GM21723 (cell line): ENCODE data around the gene TRIM25.
A peak's percentile ranks its signal among the peaks of the same experiment; 100 is the strongest.
"Not testable (repeated sequence)": the region's sequence is repeated elsewhere in the genome, so short reads cannot be mapped to it uniquely, and the experiment has no call there.

Experiments used
- ATAC-seq: cut with Tn5 transposase; IDR thresholded peaks from one replicate; pipeline ENCODE4 v1.9.1; 2021; ENCODE audit warnings: mild to moderate bottlenecking, moderate library complexity; ENCODE audit not compliant: unreplicated experiment

The TRIM25 gene, protein sequence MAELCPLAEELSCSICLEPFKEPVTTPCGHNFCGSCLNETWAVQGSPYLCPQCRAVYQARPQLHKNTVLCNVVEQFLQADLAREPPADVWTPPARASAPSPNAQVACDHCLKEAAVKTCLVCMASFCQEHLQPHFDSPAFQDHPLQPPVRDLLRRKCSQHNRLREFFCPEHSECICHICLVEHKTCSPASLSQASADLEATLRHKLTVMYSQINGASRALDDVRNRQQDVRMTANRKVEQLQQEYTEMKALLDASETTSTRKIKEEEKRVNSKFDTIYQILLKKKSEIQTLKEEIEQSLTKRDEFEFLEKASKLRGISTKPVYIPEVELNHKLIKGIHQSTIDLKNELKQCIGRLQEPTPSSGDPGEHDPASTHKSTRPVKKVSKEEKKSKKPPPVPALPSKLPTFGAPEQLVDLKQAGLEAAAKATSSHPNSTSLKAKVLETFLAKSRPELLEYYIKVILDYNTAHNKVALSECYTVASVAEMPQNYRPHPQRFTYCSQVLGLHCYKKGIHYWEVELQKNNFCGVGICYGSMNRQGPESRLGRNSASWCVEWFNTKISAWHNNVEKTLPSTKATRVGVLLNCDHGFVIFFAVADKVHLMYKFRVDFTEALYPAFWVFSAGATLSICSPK

DNA sequence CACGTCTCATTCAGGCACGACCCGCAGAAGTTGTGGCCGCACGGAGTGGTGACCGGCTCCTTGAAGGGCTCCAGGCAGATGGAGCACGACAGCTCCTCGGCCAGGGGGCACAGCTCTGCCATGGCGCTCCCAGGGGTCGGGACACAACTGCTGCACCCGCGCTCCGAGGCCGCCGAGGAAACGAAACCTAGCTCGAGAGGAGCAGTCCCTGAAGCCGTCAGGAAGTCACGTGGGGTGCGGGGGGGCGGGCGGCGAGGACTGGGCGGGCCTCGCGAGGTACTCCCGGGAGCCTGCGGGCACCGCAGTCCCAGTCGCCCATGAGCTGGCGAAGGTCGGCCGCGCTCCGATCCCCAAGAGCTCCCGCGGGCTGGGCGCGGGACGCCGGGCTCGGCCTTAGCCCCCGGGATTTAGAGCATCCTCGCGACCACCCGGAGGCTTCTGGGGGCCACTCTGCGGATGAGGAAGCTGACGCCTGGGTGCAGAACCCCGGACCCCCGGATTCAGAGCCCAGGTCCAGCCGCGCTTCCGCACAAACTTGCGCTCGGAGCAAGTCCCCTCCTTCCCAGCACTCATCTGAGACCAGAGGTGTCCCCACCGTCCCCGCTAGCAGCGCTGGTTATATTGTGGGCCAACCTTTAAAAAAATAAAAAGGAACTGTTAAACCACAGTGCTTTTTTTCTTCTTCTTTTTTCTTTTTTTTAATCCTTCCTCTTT lies at the start of gene TRIM25:
Gene TRIM25, minus strand, starts transcription at position 183 of the 714 bp plus-strand sequence. Its CDS starts 61 bp downstream, at position 122.
- ATAC-seq, result peak; percentile 70

DNA sequence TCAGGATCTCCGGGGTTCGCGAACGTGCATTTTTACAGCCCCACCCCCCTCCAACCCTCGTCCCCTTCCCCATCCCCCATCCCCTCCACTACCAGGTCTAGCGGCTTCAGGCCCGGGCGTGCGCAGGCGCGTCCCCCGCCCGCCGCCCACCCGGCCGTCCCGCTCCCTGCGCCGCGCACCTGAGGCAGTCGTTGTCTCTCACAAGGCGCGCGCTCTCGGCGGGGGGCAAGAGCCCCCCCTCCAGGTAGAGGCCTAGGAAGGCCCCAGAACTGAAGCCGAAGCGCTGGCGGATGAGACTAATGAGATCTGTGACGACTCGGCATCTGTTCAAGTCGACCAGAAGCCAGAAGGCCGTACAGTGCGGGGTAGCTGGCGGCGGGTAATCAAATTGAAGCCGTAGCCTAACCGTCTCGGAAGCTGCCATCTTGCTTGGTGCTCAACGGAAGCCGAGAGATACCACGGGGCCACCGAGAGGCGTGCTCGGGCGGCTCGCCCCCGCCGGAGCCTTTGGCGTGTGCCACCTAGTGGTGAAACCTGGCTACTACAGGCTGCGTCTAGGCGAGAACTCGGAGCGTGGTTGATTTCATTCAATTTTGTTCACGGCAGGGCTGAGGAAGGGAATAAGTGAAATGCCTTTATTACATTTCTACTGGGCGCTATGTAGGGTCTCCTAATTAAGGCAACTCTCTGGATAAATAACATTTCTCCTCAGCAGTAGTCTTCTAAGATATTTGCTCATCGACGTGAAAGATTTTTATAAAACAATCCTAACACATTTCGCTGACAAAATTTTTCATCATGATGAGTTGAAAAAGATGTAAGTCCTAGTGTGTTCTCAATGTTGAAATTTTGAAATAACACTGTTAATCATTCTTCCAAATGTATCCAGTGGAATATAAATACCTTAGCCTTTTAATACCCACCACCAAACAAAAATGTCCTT lies 47.0 kb upstream of the TRIM25 start, which contains the start of gene COIL:
Gene COIL, minus strand, starts transcription at position 455 of the 943 bp plus-strand sequence. Its CDS starts 31 bp downstream, at position 424.
- ATAC-seq, result peak; percentile 95

DNA sequence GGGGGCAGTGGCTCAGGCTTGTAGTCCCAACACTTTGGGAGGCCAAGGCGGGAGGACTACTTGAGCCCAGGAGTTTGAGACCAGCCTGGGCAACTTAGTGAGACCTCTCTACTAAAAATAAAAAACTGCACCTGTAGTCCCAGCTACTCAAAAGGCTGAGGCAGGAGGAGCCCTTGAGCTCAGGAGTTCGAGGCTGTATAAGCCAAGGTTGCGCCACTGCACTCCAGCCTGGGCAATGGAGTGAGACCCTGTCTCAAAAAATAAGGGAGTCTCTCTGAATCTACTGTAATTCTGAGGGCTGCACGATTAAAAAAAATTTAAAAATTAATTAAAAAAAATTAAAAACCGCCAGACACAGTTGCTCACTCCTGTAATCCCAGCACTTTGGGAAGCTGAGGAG lies 43.1 kb upstream of the TRIM25 start:
- no peak for ATAC-seq

DNA sequence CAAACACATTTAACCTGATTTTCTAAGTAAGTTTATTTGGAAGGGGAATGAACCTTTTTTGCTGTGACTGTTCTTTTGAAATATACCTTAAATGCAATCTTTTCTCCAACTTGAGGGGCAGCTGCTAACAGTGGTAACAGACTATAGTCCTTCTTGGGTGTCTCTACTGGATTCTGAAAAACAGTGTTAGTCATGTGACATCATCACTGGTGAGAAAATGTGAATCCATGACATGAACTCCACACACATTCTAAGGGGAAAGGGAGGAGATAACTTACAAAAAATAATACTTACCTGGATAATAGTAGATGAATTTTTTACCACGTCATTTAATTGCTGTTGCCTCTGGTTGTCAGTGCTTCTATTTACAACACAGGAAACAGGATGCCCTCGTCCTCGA lies 35.7 kb upstream of the TRIM25 start:
- no peak for ATAC-seq

DNA sequence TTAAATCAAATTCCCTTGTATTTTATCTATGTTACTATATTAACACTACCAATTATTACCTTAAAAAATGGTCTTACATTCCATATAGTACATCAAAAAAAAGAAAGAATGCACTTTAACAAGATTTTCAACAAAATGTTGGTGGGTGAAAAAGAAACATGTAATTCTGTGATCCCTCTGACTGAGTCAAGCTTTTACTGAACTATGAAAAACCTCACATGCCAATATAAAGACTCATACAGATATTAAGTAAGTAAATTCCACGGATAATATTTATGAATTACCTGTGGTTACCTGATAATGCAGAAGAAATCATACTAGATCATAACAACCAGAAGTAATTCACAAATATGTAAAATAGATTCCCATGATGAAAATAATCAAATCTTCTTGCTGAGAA lies 34.6 kb upstream of the TRIM25 start:
- ATAC-seq, result no peak

DNA sequence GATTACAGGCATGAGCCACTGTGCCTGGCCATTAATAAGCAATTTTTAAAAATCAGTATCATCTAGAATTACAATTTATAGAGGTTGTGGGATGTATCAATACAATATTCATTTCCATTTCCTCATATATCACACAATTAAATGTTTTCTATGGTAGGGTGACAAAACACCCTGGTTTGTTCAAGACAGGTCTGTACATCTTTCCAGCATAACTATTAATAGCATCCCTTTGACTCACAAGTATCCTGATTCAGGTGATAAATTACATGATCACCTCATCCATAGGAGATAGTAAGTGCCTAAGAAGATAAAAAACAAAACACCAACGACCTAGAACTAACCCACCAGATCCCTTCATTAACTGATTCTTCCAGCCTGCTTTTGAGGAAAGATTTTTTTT lies 33.9 kb upstream of the TRIM25 start:
- ATAC-seq, result no peak

DNA sequence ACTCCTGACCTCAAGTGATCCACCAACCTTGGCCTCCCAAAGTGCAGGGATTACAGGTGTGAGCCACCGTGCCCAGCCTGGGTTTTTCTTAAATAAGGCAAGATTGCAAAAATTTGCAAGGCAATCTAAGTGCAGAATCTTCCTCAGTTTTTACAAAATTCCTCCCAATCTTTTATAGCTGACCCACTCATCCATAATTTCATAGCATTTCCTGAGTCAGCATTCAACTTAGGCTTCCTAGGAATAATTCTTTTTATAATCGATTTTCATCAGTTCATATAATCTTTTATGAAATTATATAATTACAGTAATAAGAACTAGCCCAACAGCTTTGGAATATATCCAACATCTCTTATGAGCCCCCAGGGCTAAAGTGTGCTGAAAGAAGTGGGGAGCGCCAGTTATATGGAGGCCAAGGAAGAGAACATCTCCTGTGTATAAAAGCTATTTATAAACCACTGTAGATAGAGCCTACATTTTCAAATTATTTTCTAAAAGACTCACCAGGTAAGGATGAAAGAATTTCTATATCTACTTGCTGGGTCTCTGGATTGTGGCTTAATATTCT lies 32.2 kb upstream of the TRIM25 start:
- ATAC-seq, result no peak

DNA sequence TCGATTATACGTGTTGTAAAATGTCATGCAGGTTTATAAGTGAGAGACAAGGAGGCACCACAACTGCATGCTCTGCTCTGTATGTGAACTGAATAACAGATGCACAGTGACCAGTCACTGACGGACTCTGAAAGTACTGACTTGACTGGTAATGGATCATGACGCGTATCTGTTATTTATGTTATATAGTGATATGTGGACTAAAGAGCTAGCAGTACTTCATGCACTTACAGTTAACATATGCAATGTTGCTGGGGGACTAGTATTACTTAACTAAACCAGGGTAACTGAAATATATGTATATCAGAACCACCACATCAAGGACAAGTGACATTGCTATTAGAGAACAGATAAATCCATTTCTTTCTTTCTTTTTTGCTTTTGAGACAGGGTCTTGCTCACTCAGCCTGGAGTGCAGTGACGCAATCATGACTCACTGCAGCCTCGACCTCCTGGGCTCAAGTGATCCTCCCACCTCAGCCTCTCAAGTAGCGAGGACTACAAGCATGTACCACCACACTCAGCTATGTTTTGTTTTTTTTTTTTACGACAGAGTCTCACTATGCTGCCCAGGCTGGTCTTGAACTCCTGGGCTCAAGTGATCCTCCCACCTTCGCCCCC lies 29.8 kb upstream of the TRIM25 start:
- no peak for ATAC-seq

DNA sequence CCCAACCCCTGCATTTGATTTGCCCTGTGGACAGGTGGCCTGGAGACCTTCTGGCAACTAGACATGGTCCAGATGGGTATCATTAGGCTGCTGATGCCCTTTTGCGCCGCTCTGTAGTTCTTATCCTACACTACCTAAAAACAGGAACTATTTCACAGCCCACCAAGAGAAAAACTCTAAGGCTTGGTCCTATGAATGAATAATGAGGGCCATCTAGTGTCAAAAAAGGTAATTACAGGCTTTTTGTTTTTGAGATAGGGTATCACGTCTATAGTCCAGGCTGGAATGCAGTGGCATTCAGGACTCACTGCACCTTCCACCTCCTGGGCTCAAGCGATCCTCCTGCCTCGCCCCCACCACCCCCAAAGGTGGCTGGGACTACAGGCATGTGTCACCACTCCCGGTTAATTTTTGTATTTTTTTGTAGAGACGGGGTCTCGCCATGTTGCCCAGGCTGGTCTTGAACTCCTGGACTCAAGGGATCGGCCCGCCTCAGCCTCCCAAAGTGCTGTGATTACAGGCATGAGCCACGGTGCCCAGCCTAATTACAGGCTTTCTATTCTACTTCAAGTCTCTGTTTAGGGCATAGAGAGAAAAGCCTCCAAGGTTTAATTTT lies 26.1 kb upstream of the TRIM25 start:
- ATAC-seq, result no peak

DNA sequence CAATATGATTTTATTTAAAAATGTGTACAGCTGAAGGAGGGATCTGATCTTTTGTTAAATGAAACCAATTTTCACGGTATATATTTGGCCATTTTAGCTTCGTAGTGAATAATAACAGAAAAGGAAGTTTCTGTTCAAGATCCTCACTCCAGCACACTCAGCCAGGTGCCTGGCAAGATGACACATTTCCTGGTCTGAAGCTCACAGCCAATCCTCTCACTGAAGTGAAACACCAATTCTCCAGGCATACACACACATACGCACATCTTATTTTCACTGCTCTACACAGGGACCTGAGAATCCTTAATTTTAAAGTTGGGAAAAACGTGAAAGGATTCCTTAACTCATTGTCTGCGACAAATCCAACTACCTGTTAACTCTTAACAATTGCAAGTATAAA lies 24.4 kb upstream of the TRIM25 start:
- ATAC-seq, result not testable (repeated sequence)

DNA sequence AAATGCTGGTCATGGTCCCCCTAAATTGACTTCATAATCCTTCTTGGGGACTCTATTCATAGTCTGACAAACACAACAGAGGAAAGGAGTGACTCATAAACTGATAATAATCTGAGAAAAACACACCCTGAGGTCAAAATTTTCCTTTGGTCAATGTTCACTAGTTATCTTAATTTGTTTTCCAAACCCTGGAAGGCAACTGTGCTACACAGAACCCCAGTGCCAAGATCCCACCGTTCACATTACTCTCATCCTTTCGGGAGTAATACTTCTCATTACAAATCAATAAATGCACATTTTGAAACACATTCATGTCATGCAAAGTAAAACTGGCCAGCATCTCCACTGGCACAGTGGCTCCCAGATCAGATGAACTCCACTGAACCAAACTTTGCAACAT lies 23.8 kb upstream of the TRIM25 start:
- no peak for ATAC-seq

DNA sequence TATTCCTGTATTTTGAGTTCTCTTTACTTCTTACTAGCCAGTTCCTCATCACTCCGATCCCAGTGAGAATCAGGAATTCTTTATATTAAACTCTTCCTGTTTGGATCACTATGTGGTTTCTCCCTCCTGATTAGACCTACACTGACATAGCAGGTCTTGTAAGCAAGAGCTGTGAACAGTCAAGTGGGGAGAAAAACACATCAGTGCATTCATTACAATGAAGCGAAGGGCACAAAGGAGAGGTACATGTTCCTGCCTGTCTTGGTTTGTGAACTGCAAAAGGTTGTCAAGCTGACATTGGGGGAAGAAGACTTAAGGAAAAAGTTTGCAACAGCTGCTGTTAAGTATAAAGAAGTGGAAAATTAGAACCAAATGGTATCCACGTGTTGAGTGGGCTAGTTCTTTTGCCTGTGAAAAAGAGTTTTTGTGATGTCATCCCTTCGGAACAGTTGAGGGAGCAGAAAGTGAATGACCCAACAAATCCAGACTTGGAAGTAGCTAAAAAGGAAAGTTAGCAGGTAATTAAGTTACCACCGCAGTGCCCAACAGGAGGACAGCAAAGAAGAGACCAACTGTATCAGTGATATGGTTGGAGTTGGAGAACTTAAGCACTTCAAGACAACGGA lies 23.0 kb upstream of the TRIM25 start:
- ATAC-seq, result no peak

DNA sequence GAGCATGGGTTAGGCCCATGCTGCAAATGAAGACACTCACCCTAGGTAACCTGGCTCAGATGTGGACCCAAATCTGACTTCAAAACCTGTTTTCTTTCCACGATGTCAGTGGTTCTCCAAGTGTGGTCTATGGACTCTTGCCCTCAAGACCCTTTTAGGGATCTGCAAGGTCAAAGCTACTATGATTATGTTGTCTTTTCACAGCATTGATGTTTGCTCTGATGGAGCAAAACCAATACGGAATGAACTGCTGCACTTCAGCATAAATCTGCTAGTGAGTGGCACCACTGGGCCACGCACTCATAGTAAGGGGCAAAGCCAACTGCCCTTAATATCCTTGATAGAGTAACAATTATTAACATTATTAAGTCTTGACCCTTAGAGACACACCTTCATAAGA lies 21.6 kb upstream of the TRIM25 start:
- ATAC-seq, result no peak

DNA sequence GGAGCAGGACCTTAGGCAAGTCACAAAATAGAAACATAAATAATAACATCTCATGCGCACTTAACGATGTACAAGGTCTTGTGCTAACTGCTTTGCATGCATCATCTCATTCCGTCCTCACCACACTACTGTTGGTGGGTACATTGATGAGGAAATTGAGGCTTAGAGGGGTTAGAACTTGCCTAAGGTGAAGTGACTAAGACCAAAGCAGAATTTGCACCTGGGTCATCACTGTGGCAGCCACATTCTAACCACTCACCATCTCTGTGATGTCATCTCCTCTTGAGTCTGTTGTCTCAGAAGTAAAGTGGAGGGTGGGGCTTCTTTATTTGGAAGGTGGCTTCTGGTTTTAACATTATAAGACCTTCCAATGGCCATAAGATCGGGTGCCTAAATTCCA lies 20.4 kb upstream of the TRIM25 start:
- ATAC-seq, result no peak

DNA sequence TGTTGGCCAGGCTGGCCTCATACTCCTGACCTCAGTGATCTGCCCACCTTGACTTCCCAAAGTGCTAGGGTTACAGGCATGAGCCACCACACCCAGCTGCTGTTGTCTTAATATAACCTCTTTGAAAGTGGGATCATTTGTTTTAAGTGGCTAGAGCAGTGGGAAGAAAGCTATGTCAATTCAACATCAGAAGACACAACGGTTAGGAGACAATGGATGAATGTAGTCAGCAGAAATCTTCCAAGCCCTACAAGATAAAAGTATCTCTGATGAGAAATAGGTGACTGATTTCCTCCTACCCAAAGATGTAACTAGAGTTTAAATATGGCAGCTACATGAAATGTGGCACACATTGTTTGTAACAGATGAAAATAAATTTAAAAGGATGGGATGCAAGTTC lies 20.0 kb upstream of the TRIM25 start:
- no peak for ATAC-seq

DNA sequence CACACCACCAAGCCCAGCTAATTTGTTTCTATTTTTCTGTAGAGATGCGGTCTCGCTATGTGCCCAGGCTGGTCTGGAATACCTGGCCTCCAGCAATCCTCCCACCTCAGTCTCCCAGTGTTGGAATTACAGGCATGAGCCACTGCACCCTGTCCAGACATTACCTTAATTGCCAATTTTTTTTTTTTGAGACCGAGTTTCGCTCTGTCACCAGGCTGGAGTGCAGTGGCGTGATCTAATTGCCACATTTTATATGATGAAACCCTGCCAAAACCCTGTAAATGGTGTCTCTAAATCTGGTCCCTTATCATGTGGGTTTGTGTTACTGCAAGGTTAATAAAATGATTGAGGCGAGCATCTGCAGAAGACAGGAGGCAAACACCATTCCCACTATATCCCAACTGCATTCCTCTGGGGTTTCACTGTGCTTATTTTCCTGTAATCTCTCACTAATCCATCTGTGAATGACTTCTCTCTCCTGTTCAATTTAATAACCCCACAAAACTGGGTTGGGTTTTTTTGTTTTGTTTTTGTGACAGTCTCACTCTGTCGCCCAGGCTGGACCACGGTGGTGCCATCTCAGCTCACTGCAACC lies 19.4 kb upstream of the TRIM25 start:
- ATAC-seq, result no peak

DNA sequence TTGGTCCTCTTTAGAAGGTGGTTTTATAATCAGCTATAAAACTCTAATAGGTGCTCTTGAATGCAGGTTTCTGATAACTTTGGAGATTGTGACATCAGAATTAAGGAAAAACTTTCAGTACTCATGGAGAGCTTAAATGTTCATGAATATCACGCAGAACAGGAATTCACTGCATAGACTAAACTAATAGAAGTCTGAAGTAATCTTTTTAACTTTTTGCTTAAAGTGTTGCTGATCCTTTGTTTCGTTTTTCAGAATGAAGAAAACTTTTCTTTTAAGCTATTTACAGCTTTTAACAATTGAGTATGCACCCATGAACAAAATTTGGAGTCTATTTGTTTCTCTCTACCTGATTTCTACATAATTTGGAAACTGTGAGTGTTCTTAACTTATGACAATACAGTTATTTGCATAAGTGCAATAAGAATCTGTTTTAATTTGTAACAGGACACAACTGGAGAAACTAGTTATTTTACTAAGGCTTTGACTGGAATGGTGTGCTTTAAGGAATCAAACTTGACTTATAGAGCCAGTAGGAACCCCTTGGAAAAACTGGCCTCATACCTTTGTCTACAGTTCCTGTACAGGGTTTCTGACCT lies 17.0 kb upstream of the TRIM25 start:
- ATAC-seq, result no peak

DNA sequence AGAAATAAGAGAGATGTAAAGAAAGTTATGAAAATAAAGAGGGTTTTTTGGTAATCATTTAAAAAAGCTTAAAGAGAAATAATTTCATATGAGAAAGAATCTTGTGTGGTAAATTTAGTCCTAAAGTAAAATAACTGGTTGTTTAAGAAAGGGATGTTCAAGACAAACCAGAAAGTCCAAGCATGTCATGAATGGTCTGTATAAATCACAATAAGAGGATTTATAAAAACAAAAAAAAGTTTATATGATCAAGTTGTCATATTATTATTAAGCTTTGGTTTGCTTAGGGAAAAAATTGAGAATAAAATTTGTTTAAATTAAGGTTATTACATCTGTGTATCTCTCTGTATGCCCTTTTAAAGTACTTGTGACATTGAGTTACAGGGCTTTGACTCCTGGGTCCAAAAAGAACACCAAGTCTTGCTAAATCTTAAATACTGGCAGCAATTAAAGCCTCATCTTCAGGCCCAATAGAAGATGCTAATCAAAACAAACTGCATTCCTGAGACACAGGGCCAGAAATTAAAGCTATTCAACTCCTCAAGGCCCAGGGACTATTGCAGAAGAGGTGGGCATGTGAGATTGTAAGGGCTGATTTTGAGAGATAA lies 15.6 kb upstream of the TRIM25 start:
- no peak for ATAC-seq
